Large intestine (tissue), 3 donors: Measurements from ENCODE around the gene NUP214. TPM values are rescaled to one million over a fixed set of nuclear protein-coding genes. Genes with fewer than 3 reads are reported as not detected.
A peak's percentile ranks its signal among the peaks of the same experiment; 100 is the strongest.

Experiments
- DNase-seq, 2 donors: peaks; one replicate each; pipeline versions ENCODE4 v3.0.0 to v3.0.0-alpha.2; 2013
- H3K27ac ChIP-seq: one replicate; pipeline ENCODE4 v1.5.1; 2013; ENCODE audit warnings: low read length
- H3K27me3 ChIP-seq: 2 replicates; pipeline ENCODE4 v1.6.1; 2013; ENCODE audit warnings: low read length; ENCODE audit not compliant: control insufficient read depth, insufficient read depth
- H3K36me3 ChIP-seq: 2 replicates; pipeline ENCODE4 v1.6.1; 2013; ENCODE audit warnings: low read length; ENCODE audit not compliant: control insufficient read depth, insufficient read depth
- H3K4me1 ChIP-seq: one replicate; pipeline ENCODE4 v1.6.1; 2013; ENCODE audit warnings: low read length; ENCODE audit not compliant: control insufficient read depth, insufficient read depth
- H3K4me3 ChIP-seq: one replicate; pipeline ENCODE4 v1.5.1; 2013; ENCODE audit warnings: low read length
- H3K9me3 ChIP-seq: one replicate; pipeline ENCODE4 v1.6.1; 2013; ENCODE audit warnings: mild to moderate bottlenecking, low read depth, low read length, moderate library complexity; ENCODE audit not compliant: control insufficient read depth
- WGBS: methylation state at CpG from one replicate; pipeline ENCODE4 v1.1.5; 2013; ENCODE audit warnings: low lambda C conversion rate; ENCODE audit not compliant: insufficient coverage; 5-methylcytosine and 5-hydroxymethylcytosine counted together
- polyA plus RNA-seq: library from polyadenylated mRNA; unstranded; fragments of 120-200 nt; gene quantifications from one replicate; pipeline ENCODE4 v1.2.1, GENCODE V29; 2013

Gene NUP214
- polyA plus RNA-seq, 1 donor: 29.1 TPM

- no peaks in the 10 kb centered on the region for H3K36me3 ChIP-seq
- H3K4me3 ChIP-seq: peak overlapping the region; percentile 13
- DNase-seq: no peak
- H3K4me1 ChIP-seq: peaks cover 2% of the 10 kb centered on the region
- no CpG with 5 or more reads among the region's 78 CpGs for WGBS
- no peaks in the 10 kb centered on the region for H3K9me3 ChIP-seq
- H3K27me3 ChIP-seq: peaks cover 70% of the 10 kb centered on the region
- H3K27ac ChIP-seq: no peak overlapping the region
These were observed 152.0 kb downstream of the NUP214 start for GRCh38 chr9:131277287-131277909.

- H3K27me3 ChIP-seq: peaks cover 76% of the 10 kb centered on the region
- WGBS: 0% methylated on average over 1 of the region's 59 CpGs
These were observed 152.7 kb downstream of the NUP214 start for GRCh38 chr9:131277910-131278701.

GRCh38 chr9:131278702-131279111, 153.3 kb downstream of the NUP214 start:
- Histone ChIP-seq H3K27ac (no peak overlapping the region), H3K4me3 (no peak overlapping the region), H3K36me3 (no peaks in the 10 kb centered on the region), H3K9me3 (no peaks in the 10 kb centered on the region), H3K27me3 (peaks cover 78% of the 10 kb centered on the region), H3K4me1 (peaks cover 2% of the 10 kb centered on the region)
- WGBS: no CpG with 5 or more reads among the region's 10 CpGs
- no peak for DNase-seq

More at GRCh38 chr9:131277910-131278701, 152.7 kb downstream of the NUP214 start:
- Histone ChIP-seq H3K9me3 (no peaks in the 10 kb centered on the region), H3K27ac (no peak overlapping the region), H3K4me1 (peaks cover 2% of the 10 kb centered on the region), H3K36me3 (no peaks in the 10 kb centered on the region), H3K4me3 (peak overlapping the region; percentile 18)
- peak; percentile 58 to 71 for DNase-seq

GRCh38 chr9:131279196-131279862, 153.9 kb downstream of the NUP214 start:
- Histone ChIP-seq H3K27me3 (peaks cover 76% of the 10 kb centered on the region), H3K27ac (no peak overlapping the region), H3K4me1 (peaks cover 2% of the 10 kb centered on the region), H3K4me3 (no peak overlapping the region), H3K36me3 (no peaks in the 10 kb centered on the region), H3K9me3 (no peaks in the 10 kb centered on the region)
- DNase-seq: no peak
- WGBS: no CpG with 5 or more reads among the region's 11 CpGs

GRCh38 chr9:131279863-131280570, 154.6 kb downstream of the NUP214 start:
- Histone ChIP-seq H3K36me3 (no peaks in the 10 kb centered on the region), H3K27ac (no peak overlapping the region), H3K9me3 (no peaks in the 10 kb centered on the region), H3K4me1 (peaks cover 2% of the 10 kb centered on the region), H3K27me3 (peaks cover 69% of the 10 kb centered on the region), H3K4me3 (no peak overlapping the region)
- DNase-seq: no peak
- no CpG with 5 or more reads among the region's 19 CpGs for WGBS

GRCh38 chr9:131280660-131281059, 155.3 kb downstream of the NUP214 start:
- H3K4me3 ChIP-seq: no peak overlapping the region
- peaks cover 63% of the 10 kb centered on the region for H3K27me3 ChIP-seq
- 80% methylated on average over 1 of the region's 3 CpGs for WGBS
- H3K4me1 ChIP-seq: peaks cover 2% of the 10 kb centered on the region
- no peak overlapping the region for H3K27ac ChIP-seq
- DNase-seq: no peak
- no peaks in the 10 kb centered on the region for H3K9me3 ChIP-seq
- no peaks in the 10 kb centered on the region for H3K36me3 ChIP-seq

- H3K4me1 ChIP-seq: peaks cover 2% of the 10 kb centered on the region
- WGBS: 80% methylated on average over 1 of the region's 17 CpGs
- peaks cover 56% of the 10 kb centered on the region for H3K27me3 ChIP-seq
- H3K27ac ChIP-seq: no peak overlapping the region
- H3K36me3 ChIP-seq: no peaks in the 10 kb centered on the region
- H3K4me3 ChIP-seq: no peak overlapping the region
- no peak for DNase-seq
- no peaks in the 10 kb centered on the region for H3K9me3 ChIP-seq
These were observed 156.0 kb downstream of the NUP214 start for GRCh38 chr9:131281119-131281965.

- no peak overlapping the region for H3K4me3 ChIP-seq
- no peak for DNase-seq
- H3K36me3 ChIP-seq: no peaks in the 10 kb centered on the region
- no peak overlapping the region for H3K27ac ChIP-seq
- no peaks in the 10 kb centered on the region for H3K9me3 ChIP-seq
- H3K4me1 ChIP-seq: peaks cover 2% of the 10 kb centered on the region
- peaks cover 54% of the 10 kb centered on the region for H3K27me3 ChIP-seq
- no CpG with 5 or more reads among the region's 4 CpGs for WGBS
These were observed 156.8 kb downstream of the NUP214 start for GRCh38 chr9:131282175-131282574.

GRCh38 chr9:131282688-131283422, 157.5 kb downstream of the NUP214 start:
- no peaks in the 10 kb centered on the region for H3K9me3 ChIP-seq
- no peak for DNase-seq

More at GRCh38 chr9:131282688-131283422, 157.5 kb downstream of the NUP214 start:
- Histone ChIP-seq H3K4me3 (no peak overlapping the region), H3K36me3 (no peaks in the 10 kb centered on the region), H3K27me3 (peaks cover 54% of the 10 kb centered on the region), H3K4me1 (peaks cover 2% of the 10 kb centered on the region), H3K27ac (no peak overlapping the region)
- WGBS: no CpG with 5 or more reads among the region's 61 CpGs
